GM12865 (cell line): ENCODE data around the gene SPECC1L.

Experiments used
- DNase-seq: peaks from one replicate; pipeline ENCODE4 v3.0.0; 2010; ENCODE audit warnings: low read depth
- H3K4me3 ChIP-seq: 2 replicates; pipeline ENCODE4 v1.5.1; 2011; ENCODE audit warnings: mild to moderate bottlenecking, low read depth, low read length, control low read depth
- CTCF ChIP-seq: IDR thresholded peaks from 2 replicates; pipeline ENCODE4 v1.5.1; 2011; ENCODE audit warnings: low read length, control low read depth, low read depth, inconsistent platforms; ENCODE audit not compliant: insufficient read depth; ENCODE audit errors: missing control alignments

Gene SPECC1L

GRCh38 chr22:24379536-24379935 lies 108.9 kb downstream of the SPECC1L start:
- DNase-seq = no peak

GRCh38 chr22:24380220-24380904 lies 109.7 kb downstream of the SPECC1L start:
- no peak overlapping the region for H3K4me3 ChIP-seq
- no peak for DNase-seq
- no peak for TF ChIP-seq CTCF

More at GRCh38 chr22:24379536-24379935, 108.9 kb downstream of the SPECC1L start:
- H3K4me3 ChIP-seq = no peak overlapping the region
- no peak for TF ChIP-seq CTCF

- no peak for TF ChIP-seq CTCF
- no peak for DNase-seq
These were observed 110.2 kb downstream of the SPECC1L start for GRCh38 chr22:24380905-24381230.

GRCh38 chr22:24383061-24383460 lies 112.4 kb downstream of the SPECC1L start:
- no peak for TF ChIP-seq CTCF
- no peak overlapping the region for H3K4me3 ChIP-seq
- no peak for DNase-seq

More at GRCh38 chr22:24380905-24381230, 110.2 kb downstream of the SPECC1L start:
- no peak overlapping the region for H3K4me3 ChIP-seq

GRCh38 chr22:24384131-24384530 lies 113.5 kb downstream of the SPECC1L start:
- no peak overlapping the region for H3K4me3 ChIP-seq
- DNase-seq = no peak
- TF ChIP-seq CTCF = no peak

- no peak overlapping the region for H3K4me3 ChIP-seq
- no peak for DNase-seq
- no peak for TF ChIP-seq CTCF
These were observed 116.4 kb downstream of the SPECC1L start for GRCh38 chr22:24386937-24387471.

GRCh38 chr22:24389680-24390079 lies 119.0 kb downstream of the SPECC1L start:
- no peak overlapping the region for H3K4me3 ChIP-seq
- no peak for DNase-seq
- TF ChIP-seq CTCF = no peak
